C4-2B (cell line): ENCODE results near the gene GID4.

ENCODE experiments used
- CTCF ChIP-seq: fragments of 450-650 bp; conservative IDR thresholded peaks from 2 replicates; pipeline ENCODE4 v1.5.1; 2017; ENCODE audit warnings: mild to moderate bottlenecking
- ZFX ChIP-seq: fragments of 450-650 bp; IDR thresholded peaks from 2 replicates; pipeline ENCODE4 v1.6.1; 2017

- TF ChIP-seq CTCF (no peak), ZFX (no peak)
Observed at GRCh38 chr17:17989618-17990017, 49.6 kb upstream of the GID4 start.
